BJ (cell line): ENCODE measurements around the gene ZNF283. TPM values are rescaled to one million over a fixed set of nuclear protein-coding genes. Genes with fewer than 3 reads are reported as not detected.
A peak's percentile ranks its signal among the peaks of the same experiment; 100 is the strongest.

Source experiments
- CTCF ChIA-PET: fragments of 350-600 bp; formaldehyde crosslinking; extraction: SDS; loops from one replicate; lab custom pipeline; 2021; ENCODE audit warnings: antibody characterized with exemption, inconsistent platforms; lab: Yijun Ruan, JAX
- POLR2A ChIA-PET: fragments of 300-600 bp; sonication (Branson Sonifier 250); formaldehyde crosslinking; extraction: SDS; loops from one replicate; lab custom pipeline; 2021; ENCODE audit warnings: antibody characterized with exemption; lab: Charles Lee
- DNase-seq: peaks from one replicate; pipeline ENCODE4 v3.0.0-alpha.2; 2011; ENCODE audit warnings: low read depth
- H3K27me3 ChIP-seq: 2 replicates; pipeline ENCODE4 v1.6.0; 2011; ENCODE audit warnings: low read length; ENCODE audit not compliant: control insufficient read depth, insufficient read depth
- H3K36me3 ChIP-seq: 2 replicates; pipeline ENCODE4 v1.5.1; 2011; ENCODE audit warnings: low read length; ENCODE audit not compliant: control insufficient read depth, insufficient read depth
- H3K4me3 ChIP-seq: 2 replicates; pipeline ENCODE4 v1.5.1; 2011; ENCODE audit warnings: low read depth, mild to moderate bottlenecking, control low read depth, low read length
- polyA plus RNA-seq: library from polyadenylated mRNA; depleted of rRNA; stranded (reverse); fragments of >200 nt; gene quantifications from 2 replicates; pipeline ENCODE4 v1.2.3, GENCODE V29; 2011
- TF ChIP-seq, protein P1 (sequence below): IDR thresholded peaks from 2 replicates; pipeline ENCODE4 v1.5.1; 2011; ENCODE audit warnings: low read depth, mild to moderate bottlenecking, control low read depth, inconsistent platforms, low read length, moderate library complexity; ENCODE audit not compliant: insufficient read depth

Gene ZNF283
- polyA plus RNA-seq, 1 experiment: 3.0 TPM

DNA sequence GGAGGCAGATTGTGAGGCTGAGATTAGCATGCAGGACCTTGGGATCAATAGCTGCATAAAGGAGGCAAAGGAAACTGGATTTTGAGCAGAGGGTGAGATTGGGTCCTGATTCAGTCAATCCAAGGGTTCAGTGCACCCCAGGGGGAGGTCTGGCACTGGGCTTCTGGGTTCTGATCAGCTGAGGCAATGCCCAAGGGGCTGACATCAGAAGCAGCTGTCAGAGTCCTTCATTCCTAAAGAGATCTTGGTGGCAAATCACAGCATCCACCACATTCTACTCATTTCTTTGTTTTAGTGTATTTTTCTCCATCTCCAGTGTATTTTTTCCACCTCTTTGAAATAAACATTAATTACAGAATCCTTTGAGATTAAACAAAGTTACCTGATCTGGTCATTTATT is 19.5 kb upstream of the ZNF283 start:
- Histone ChIP-seq H3K36me3 (no peaks in the 10 kb centered on the region), H3K27me3 (peaks cover 3% of the 10 kb centered on the region; the same call in 1 of the 2 replicates), H3K4me3 (no peak overlapping the region)
- TF ChIP-seq, protein P1, sequence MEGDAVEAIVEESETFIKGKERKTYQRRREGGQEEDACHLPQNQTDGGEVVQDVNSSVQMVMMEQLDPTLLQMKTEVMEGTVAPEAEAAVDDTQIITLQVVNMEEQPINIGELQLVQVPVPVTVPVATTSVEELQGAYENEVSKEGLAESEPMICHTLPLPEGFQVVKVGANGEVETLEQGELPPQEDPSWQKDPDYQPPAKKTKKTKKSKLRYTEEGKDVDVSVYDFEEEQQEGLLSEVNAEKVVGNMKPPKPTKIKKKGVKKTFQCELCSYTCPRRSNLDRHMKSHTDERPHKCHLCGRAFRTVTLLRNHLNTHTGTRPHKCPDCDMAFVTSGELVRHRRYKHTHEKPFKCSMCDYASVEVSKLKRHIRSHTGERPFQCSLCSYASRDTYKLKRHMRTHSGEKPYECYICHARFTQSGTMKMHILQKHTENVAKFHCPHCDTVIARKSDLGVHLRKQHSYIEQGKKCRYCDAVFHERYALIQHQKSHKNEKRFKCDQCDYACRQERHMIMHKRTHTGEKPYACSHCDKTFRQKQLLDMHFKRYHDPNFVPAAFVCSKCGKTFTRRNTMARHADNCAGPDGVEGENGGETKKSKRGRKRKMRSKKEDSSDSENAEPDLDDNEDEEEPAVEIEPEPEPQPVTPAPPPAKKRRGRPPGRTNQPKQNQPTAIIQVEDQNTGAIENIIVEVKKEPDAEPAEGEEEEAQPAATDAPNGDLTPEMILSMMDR: no peak
- DNase-seq: no peak
- ChIA-PET POLR2A (no interaction called here), CTCF (interaction anchor here (1.0 kb wide), 1 partner anchor 271 kb away, joined by 3 read pairs; no protein-coding TSS in a partner anchor)

DNA sequence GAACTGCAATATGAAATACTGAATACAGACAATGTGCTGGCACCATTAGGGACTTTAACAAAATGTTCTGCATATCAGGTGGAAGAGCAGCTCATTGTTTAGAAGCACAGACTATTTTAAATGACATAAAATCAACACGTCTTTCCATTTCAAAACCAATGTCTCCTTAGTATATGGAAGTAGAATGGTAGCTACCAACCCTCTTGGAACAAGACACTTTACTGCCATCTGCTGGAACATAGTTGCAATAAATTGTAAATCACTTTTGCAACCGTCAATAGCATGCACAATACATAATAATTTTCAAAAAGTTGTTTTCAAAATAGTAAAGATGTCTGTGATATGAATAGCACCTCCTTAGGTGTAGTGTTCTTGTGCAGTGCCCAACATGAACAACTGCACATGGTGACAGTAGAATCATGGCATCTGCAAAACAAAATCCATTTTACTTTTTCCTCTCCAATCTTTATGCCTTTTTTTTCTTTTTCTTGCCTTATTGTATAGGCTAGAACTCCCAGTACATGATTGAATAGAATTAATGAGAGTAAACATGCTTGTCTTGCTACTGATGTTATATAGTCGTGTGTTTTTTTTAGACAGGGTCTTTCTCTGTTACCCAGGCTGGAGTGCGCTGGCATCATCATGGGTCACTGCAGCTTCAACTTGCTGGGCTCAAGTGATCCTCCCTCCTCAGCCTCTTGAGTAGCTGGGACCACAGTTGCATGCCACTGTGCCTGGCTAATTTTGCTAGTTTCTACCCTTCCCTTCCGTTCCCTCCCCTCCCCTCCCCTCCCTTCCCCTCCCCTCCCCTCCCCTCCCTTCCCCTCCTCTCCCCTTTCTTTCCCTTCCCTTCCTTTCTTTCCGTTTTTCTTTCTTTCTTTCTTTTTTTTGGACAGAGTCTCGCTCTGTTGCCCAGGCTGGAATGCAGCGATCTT is 17.1 kb upstream of the ZNF283 start:
- H3K36me3 ChIP-seq: no peaks in the 10 kb centered on the region
- TF ChIP-seq, protein P1: peak; percentile 56
- CTCF ChIA-PET: interaction anchor here (0.5 to 2.3 kb wide), 13 partner anchors 9 to 256 kb away, joined by 3 to 15 read pairs (median 3); no protein-coding TSS in a partner anchor
- DNase-seq: no peak
- POLR2A ChIA-PET: no interaction called here
- peaks cover 2% of the 10 kb centered on the region; the same call in 1 of the 2 replicates for H3K27me3 ChIP-seq
- no peak overlapping the region for H3K4me3 ChIP-seq

DNA sequence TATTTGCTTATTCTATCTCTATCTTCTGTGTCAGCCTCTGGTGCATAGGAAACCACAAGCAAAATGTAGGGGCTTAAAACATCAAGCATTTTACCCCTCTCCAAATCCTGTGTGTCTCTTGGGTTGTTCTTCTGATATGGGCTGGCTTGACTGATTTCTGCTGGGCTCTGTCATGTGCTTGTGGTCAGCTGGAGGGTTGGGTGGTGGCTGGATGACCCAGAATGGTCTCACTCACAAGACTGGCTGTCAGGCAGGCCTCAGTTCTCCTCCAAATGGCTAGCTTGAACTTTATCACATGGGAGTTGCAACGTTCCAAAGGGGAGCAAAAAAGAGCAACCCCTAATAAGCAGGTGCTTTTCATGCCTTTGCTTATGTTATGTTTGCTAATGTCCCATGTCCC is 15.3 kb upstream of the ZNF283 start:
- TF ChIP-seq, protein P1: no peak
- no peak overlapping the region for H3K4me3 ChIP-seq
- no peak for DNase-seq
- peaks cover 2% of the 10 kb centered on the region; the same call in 1 of the 2 replicates for H3K27me3 ChIP-seq
- ChIA-PET CTCF (interaction anchor here (0.6 to 1.4 kb wide), 5 partner anchors 27 to 939 kb away, joined by 3 to 4 read pairs (median 3); no protein-coding TSS in a partner anchor), POLR2A (no interaction called here)
- no peaks in the 10 kb centered on the region for H3K36me3 ChIP-seq

DNA sequence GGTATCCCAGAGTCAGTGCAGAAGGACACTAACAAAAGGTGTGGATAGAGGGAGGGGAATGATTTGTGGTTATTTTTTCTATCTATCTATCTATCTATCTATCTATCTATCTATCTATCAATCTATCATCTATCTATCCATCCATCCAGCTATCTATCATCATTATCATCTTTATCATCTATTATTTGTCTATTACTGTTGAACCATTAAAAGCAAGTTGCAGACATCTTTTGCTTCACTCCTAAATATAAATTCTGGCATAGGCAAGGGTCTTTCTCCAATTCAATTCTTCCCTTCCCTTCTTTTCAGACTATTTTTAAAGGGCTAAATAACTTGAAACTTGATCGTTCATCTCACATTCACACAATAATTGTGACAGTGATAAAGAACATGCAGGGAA is 14.9 kb upstream of the ZNF283 start:
- ChIA-PET CTCF (interaction anchor here (1.4 kb wide), 1 partner anchor 257 kb away, joined by 3 read pairs; no protein-coding TSS in a partner anchor), POLR2A (no interaction called here)
- no peak overlapping the region for H3K4me3 ChIP-seq
- H3K36me3 ChIP-seq: no peaks in the 10 kb centered on the region
- TF ChIP-seq, protein P1: no peak
- no peak for DNase-seq
- peaks cover 2% of the 10 kb centered on the region; the same call in 1 of the 2 replicates for H3K27me3 ChIP-seq

DNA sequence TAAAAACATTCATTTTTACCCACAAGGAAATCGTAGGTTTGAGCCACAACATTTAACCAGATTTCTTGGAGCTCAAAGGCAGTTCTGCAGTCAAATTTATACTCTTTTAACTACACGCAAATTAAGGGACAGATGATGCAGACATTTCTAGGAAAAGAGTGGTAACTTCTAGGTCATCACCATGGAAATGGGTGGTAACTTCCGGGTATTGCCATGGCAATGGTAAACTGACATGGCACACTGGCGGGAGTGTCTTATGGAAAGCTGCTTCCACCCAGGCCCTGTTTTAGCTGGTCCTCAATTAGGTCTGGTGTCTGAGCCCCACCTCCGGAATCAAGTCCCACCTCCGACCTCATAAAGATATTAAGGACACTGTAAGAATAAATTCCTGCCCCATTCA is 14.4 kb upstream of the ZNF283 start:
- Histone ChIP-seq H3K36me3 (no peaks in the 10 kb centered on the region), H3K4me3 (no peak overlapping the region), H3K27me3 (no peaks in the 10 kb centered on the region)
- TF ChIP-seq, protein P1: no peak
- DNase-seq: no peak
- ChIA-PET POLR2A (no interaction called here), CTCF (interaction anchor here (1.4 kb wide), 1 partner anchor 257 kb away, joined by 3 read pairs; no protein-coding TSS in a partner anchor)
